ENCODE measurements around the gene PDE4D.

PDE4D gene

DNA sequence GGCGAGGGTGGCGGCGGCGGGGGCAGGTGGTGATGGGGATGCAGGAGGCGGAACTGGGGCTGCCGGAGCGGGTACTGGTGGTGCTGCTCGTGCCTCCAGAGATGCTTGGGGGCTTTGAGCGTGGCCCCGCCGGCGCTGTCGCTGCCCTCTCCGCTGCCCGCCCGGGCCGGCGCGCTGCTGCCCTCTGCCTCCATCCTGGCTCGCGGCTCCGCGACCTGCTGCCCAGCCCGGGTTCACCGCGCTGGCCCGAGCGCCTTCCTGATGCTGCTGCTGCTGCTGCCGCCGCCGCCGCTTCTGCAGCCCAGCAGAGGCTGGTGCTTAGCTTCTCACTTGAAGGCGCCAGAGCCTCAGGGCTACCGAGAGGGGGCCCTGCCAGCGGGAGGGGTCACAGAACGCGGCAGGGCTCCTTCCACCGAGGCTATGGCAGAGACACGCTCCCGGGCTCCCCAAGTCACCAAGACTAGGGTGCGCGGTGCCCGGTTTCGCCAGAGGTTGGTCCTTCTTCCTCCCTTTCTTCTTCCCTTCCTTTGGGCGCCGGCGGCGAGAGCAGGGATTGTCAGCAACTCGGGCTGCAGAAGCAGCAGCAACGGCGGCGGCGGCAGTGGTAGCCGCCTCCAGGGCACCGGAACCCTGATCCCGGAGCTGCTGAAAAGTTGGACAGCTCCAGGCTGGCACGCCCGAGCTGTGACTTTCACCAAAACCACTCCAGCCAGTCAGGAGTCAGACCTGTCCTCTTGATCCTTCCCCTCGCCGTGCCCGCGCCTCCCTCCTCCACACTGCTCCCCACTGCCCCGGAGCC is at the start of gene PDE4D:
Gene PDE4D (minus strand): TSS at position 298 of the 799 bp plus-strand sequence.
- no peak for DNase-seq (ENCODE audit: low read depth)

DNA sequence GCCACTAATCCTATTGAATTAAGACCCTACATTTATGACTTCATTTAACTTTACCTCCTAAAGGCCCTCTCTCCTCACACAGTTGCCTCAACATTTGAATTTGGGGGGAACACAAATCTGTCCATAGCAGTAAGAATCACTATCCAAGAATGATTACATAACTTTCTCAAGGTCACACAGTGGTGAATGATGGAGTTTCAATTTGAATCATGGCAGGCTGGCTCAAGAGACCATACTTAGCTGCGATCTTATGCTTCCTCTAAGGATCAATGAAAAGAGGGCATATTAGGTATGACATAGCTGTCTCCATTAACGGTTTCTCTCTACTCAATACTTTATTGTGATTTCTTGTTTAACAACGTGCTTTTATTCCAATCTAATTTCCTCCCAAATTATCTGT is 44.1 kb upstream of the PDE4D start:
- no peak for DNase-seq (ENCODE audit: low read depth)

- no peak for DNase-seq (ENCODE audit: low read depth)
Measured at GRCh38 chr5:59923465-59923864, 29.9 kb upstream of the PDE4D start.

GRCh38 chr5:59922220-59922619 is 28.7 kb upstream of the PDE4D start:
- no peak for DNase-seq (ENCODE audit: low read depth)

- DNase-seq (ENCODE audit: low read depth): no peak
Measured at GRCh38 chr5:59921816-59922215, 28.3 kb upstream of the PDE4D start.

DNA sequence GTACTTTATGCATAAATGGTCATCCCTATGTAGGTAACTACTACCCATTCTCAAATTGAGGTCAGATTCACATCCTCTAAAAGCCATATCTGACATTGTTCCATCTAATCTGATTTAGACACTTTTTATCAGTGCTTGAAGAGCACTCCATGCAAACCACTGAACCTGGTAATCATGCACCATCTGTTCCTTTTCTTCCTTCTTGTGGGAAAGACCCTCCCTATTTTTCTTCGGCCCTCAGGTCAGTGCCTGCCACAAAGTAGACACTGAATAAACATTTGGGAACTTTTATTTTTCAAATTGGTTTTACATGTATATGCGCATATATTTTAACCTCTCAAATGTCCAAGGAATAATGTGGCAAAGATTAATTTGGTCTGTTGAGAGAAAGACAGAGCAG is 26.0 kb upstream of the PDE4D start:
- no peak for DNase-seq (ENCODE audit: low read depth)

DNA sequence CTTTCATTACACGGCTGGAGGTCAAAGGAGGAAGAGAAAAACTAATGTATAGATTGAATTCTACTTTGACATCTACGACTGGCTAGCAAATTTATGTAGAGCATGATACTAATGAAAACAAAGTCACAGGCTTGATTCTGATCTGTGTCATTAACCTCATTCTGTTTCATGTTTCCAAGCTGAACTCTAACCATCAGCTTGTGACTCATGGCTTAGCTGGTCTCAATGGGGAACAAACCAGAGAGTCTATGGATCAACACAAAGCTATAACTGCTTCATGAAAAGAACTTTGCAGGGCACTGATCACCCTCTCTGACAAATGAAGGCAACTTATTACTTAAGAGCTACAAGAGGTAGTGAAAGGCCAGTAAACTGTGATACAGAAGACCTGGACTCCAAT is 23.6 kb upstream of the PDE4D start:
- no peak for DNase-seq (ENCODE audit: low read depth)

GRCh38 chr5:59905188-59905587 is 11.7 kb upstream of the PDE4D start:
- no peak for DNase-seq (ENCODE audit: low read depth)

DNA sequence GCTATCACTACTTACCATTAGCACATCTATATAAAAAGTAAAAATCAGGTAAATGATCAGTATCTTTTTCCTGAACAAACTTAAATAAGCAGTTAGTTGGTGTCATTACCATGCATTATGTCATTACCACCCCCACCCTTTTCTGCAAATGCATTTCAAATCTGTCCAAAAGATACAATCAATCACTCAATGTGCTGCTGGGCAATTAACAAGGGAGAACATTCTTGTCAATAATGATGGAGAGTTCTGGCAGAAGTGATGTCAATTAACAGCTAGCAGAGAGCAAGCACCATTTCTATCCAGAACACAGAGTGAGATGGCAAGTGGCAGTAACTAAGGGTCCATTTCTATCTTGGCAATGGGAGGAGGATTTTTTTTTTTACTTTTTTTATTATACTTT is 3.5 kb upstream of the PDE4D start:
- no peak for DNase-seq (ENCODE audit: low read depth)

GRCh38 chr5:59891962-59892643 is 1.4 kb downstream of the PDE4D start:
- no peak for DNase-seq (ENCODE audit: low read depth)

DNA sequence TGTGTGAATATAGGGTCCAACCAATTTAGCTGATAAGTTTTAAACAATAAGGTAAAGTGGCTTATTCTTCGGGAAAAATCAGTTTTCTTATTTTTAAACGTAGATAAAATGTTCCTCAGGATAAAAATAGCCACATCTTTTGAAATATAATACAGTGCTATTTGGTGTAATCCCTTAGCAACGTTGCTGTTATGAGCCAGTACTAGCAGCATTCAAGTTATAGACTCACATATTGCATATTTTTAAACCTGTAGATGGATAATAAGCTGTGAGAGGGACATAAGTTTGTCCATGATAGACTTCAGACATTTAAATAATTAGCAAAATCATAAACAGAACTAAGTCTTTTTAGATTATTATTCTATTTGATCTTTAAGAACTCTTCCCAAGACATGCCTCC is 6.3 kb downstream of the PDE4D start:
- no peak for DNase-seq (ENCODE audit: low read depth)

GRCh38 chr5:59874675-59875074 is 18.9 kb downstream of the PDE4D start:
- DNase-seq (ENCODE audit: low read depth): no peak

GRCh38 chr5:59873113-59873512 is 20.4 kb downstream of the PDE4D start:
- no peak for DNase-seq (ENCODE audit: low read depth)

GRCh38 chr5:59866661-59867060 is 26.9 kb downstream of the PDE4D start:
- no peak for DNase-seq (ENCODE audit: low read depth)

GRCh38 chr5:59864718-59865117 is 28.8 kb downstream of the PDE4D start:
- no peak for DNase-seq (ENCODE audit: low read depth)

- no peak for DNase-seq (ENCODE audit: low read depth)
Measured at GRCh38 chr5:59863777-59864176, 29.7 kb downstream of the PDE4D start.

- no peak for DNase-seq (ENCODE audit: low read depth)
Measured at GRCh38 chr5:59856358-59856757, 37.2 kb downstream of the PDE4D start.

- no peak for DNase-seq (ENCODE audit: low read depth)
Measured at GRCh38 chr5:59850766-59851165, 42.8 kb downstream of the PDE4D start.

- DNase-seq (ENCODE audit: low read depth): no peak
Measured at GRCh38 chr5:59847586-59847985, 45.9 kb downstream of the PDE4D start.

GRCh38 chr5:59845730-59846129 is 47.8 kb downstream of the PDE4D start:
- DNase-seq (ENCODE audit: low read depth): no peak

DNA sequence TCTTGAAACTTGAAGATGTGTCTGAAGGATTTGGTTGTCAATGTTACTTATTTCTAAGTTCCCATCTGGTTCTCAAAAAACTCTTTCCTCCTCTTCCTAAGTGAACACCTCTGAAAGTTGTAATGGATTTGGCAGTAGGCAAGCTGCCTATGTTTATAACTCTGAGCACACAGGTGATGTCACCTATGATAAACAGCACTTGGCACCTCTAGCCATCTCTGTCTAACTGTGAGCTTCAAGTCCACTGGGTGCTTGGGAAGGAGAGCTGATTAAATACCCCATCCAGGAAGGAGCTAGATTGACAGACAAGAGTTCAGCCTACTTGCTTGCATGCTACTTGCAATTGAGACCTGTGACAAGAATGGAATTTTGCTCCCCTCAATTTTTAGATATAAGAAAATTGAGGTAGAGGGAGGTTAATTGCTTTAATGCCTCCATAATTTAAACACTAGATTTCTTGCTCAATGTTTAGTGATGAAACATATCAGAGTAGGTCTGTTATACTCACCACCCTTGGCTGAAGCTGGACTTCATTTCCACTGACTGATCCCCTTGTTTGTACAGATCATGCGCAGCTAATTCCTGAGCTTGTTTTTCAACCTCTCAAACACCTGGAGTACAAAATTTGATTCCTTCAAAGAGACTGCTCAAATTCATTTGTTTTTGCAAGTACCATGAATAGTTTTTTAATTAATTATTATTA is 49.9 kb downstream of the PDE4D start:
- no peak for DNase-seq (ENCODE audit: low read depth)

- DNase-seq (ENCODE audit: low read depth): no peak
Measured at GRCh38 chr5:59842999-59843398, 50.5 kb downstream of the PDE4D start.

DNA sequence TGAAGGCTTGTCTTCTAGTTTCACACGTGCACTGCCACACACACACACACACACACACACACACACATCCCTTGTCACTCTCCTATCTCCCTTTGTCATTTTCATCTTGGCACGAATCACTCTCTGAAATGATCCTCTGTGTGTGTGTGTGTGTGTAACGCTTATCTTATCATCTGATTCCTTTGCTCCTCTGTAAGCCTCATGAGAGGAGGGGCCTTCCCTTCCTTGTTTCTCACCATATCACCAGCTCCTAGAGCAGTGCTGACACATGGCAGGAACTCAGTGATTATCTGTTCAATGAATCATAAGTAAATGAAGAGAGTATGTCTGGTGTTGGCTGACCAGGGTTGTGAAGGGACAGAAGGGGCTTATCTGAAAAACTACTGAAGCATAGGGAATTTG is 53.3 kb downstream of the PDE4D start:
- DNase-seq (ENCODE audit: low read depth): no peak

Measured in activated T-cell treated with anti-CD3 and anti-CD28 coated beads for 24 hours (primary cell).